ENCODE data around the gene CADM3. TPM values are rescaled to one million over a fixed set of nuclear protein-coding genes. Genes with fewer than 3 reads are reported as not detected.

The CADM3 gene, protein sequence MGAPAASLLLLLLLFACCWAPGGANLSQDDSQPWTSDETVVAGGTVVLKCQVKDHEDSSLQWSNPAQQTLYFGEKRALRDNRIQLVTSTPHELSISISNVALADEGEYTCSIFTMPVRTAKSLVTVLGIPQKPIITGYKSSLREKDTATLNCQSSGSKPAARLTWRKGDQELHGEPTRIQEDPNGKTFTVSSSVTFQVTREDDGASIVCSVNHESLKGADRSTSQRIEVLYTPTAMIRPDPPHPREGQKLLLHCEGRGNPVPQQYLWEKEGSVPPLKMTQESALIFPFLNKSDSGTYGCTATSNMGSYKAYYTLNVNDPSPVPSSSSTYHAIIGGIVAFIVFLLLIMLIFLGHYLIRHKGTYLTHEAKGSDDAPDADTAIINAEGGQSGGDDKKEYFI
- 1.7 TPM for total RNA-seq
- long read RNA-seq, partial matches to known transcripts, result 1 of 5 reads
- long read RNA-seq, other reads (novel, unspliced or antisense), result 3 of 5 reads

DNA sequence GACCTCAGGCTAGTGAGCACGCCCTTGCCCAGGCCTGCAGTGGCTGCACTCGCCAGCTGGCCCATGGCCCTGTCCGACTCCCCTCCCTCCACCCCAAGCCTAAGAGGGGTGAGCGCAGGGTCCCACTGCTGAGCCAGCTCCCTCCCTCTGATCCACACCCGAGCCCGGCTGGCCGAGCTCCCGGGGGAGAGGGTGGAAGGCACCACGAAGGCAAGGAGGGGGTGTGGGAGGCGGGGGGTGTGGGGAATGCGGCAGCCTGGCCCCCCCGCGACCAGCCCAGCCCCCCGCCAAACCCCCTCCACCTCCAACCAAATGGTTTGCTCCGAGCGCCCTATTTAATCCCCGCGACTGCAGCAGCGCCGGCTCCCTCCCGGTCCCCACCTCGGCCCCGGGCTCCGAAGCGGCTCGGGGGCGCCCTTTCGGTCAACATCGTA lies at the start of gene CADM3:
TSS of gene CADM3 (plus strand) at position 362 of the 434 bp plus-strand sequence. CDS start 151 bp downstream, outside the sequence.
- Histone ChIP-seq H3K27me3 (peaks cover 71% of the 10 kb centered on the region), H3K4me3 (no peak within 1 kb of the TSS), H3K27ac (no peak within 1 kb of the TSS), H3K4me1 (no peaks in the 10 kb centered on the region), H3K36me3 (no peaks in the 10 kb centered on the region), H3K9me3 (no peaks in the 10 kb centered on the region)
- ATAC-seq (peak; percentile 32), DNase-seq (no peak)
- intact Hi-C loops (cut with DNase I), result no loop called here
- TF ChIP-seq, protein P1, sequence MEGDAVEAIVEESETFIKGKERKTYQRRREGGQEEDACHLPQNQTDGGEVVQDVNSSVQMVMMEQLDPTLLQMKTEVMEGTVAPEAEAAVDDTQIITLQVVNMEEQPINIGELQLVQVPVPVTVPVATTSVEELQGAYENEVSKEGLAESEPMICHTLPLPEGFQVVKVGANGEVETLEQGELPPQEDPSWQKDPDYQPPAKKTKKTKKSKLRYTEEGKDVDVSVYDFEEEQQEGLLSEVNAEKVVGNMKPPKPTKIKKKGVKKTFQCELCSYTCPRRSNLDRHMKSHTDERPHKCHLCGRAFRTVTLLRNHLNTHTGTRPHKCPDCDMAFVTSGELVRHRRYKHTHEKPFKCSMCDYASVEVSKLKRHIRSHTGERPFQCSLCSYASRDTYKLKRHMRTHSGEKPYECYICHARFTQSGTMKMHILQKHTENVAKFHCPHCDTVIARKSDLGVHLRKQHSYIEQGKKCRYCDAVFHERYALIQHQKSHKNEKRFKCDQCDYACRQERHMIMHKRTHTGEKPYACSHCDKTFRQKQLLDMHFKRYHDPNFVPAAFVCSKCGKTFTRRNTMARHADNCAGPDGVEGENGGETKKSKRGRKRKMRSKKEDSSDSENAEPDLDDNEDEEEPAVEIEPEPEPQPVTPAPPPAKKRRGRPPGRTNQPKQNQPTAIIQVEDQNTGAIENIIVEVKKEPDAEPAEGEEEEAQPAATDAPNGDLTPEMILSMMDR (IDR thresholded peaks at IDR 0.05), result no peak

DNA sequence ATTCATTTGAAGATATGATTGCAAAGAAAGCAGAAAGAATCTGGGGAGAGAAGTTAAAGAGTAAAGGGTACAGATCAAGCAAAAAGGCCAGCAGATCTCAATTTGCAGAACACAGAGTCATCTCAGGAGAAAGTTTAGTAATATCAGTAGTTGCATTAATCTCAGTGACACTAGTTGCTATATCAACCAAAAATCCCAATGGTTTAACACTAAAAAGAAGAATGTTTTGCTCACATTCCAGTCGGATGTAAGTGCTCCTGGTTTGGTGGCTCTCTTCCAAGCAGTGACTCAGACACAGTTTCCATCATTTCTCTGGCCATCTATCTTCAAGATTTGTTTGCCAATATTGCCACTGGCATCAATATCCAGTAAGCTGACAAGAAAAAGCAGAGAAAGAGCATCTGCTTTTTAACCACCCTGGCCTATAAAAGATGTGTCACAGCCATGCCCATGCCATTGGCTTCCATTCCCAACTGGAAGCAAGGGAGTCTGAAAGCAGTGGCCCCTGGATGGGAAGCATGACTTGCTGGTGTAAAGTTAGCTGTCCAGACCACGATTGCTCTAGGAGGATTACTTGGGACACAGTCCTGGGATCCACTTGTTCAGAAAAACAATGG lies 49.3 kb upstream of the CADM3 start:
- Histone ChIP-seq H3K9me3 (no peaks in the 10 kb centered on the region), H3K27me3 (no peaks in the 10 kb centered on the region), H3K4me3 (no peak overlapping the region), H3K36me3 (no peaks in the 10 kb centered on the region), H3K27ac (no peak overlapping the region), H3K4me1 (no peaks in the 10 kb centered on the region)
- intact Hi-C loops (cut with DNase I), result no loop called here
- ATAC-seq, result no peak
- TF ChIP-seq, protein P1 (IDR thresholded peaks at IDR 0.05), result no peak
- no peak for DNase-seq

GRCh38 chr1:159123587-159123986 lies 47.8 kb upstream of the CADM3 start:
- intact Hi-C loops (cut with DNase I), result no loop called here
- TF ChIP-seq, protein P1 (IDR thresholded peaks at IDR 0.05), result no peak
- H3K27ac ChIP-seq, result no peak overlapping the region
- H3K27me3 ChIP-seq, result no peaks in the 10 kb centered on the region
- H3K4me3 ChIP-seq, result no peak overlapping the region
- H3K9me3 ChIP-seq, result no peaks in the 10 kb centered on the region
- ATAC-seq (no peak), DNase-seq (no peak)
- H3K4me1 ChIP-seq, result no peaks in the 10 kb centered on the region
- no peaks in the 10 kb centered on the region for H3K36me3 ChIP-seq

DNA sequence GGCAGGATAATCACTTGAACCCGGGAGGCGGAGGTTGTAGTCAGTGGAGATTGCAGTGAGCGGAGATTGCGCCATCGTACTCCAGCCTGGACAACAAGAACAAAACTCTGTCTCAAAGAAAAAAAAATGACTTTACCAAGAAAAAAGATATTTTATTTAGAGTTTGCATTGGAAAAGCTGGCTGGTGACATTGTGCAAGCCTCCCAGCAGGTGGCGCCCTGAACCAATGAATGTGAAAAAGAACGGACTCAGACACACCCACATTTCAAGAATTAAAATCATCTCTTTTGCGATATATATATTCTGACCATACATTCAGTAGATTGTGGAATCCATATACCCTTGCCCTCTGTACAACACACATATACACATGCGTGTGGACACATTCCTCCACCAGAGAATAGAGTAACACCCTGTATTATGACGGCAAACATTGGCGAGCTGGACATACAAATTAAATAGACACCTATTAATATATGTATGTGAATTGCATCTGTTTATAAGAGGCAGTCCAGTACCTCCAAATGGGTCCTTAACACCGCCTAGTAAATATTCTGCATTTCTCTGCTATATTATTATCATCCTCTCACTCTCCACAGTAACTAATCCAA lies 39.0 kb upstream of the CADM3 start:
- H3K4me3 ChIP-seq, result no peak overlapping the region
- TF ChIP-seq, protein P1 (IDR thresholded peaks at IDR 0.05), result peak; percentile 87
- intact Hi-C loops (cut with DNase I), result no loop called here
- H3K27me3 ChIP-seq, result no peaks in the 10 kb centered on the region
- ATAC-seq (peak; percentile 70), DNase-seq (peak; percentile 78)
- no peaks in the 10 kb centered on the region for H3K4me1 ChIP-seq
- no peak overlapping the region for H3K27ac ChIP-seq
- no peaks in the 10 kb centered on the region for H3K9me3 ChIP-seq
- no peaks in the 10 kb centered on the region for H3K36me3 ChIP-seq

DNA sequence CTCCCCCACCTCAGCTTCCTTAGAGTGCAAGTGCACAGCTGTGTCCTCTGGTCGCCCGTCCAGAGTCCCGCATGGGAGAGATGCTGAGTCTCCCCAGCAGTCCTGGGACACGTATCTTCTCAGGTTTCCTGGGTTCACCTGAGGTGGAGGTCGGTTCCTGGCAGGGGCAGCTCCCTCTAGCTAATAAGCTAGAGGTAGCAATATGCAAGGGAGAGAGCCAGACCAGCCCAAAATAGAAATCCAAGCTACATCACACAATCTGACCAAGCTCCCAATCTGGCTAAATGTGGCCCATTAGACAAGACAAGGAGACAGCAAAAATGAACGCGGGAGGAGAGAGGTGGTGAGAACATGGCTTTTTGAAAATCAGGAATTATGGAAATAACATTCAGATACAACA lies 30.9 kb upstream of the CADM3 start:
- ATAC-seq (no peak), DNase-seq (no peak)
- Histone ChIP-seq H3K4me3 (no peak overlapping the region), H3K9me3 (no peaks in the 10 kb centered on the region), H3K27ac (no peak overlapping the region), H3K27me3 (peaks cover 15% of the 10 kb centered on the region), H3K36me3 (no peaks in the 10 kb centered on the region), H3K4me1 (no peaks in the 10 kb centered on the region)
- TF ChIP-seq, protein P1 (IDR thresholded peaks at IDR 0.05), result no peak
- intact Hi-C loops (cut with DNase I), result no loop called here

All from upper lobe of right lung (tissue), 1 donor.